GM23338 (cell line): ENCODE data around the gene ITGB6. TPM values are rescaled to one million over a fixed set of nuclear protein-coding genes. Genes with fewer than 3 reads are reported as not detected.

Source experiments
- ATAC-seq: fragments of 200-7000 bp; cut with Tn5 transposase; 3 replicates; pipeline ENCODE4 v1.9.1; 2020
- DNase-seq: peaks from one replicate; pipeline ENCODE4 v3.0.0-alpha.2; 2015; ENCODE audit warnings: low spot score
- H2AFZ ChIP-seq: fragments of 200-600 bp; sonication (generic); 2 replicates; pipeline ENCODE4 v1.8.0; 2016; ENCODE audit warnings: antibody characterized with exemption, mild to moderate bottlenecking, moderate library complexity
- H3F3A ChIP-seq: fragments of 200-600 bp; sonication (generic); replicated peaks from 2 replicates; pipeline ENCODE4 v1.8.0; 2017; ENCODE audit warnings: antibody characterized with exemption, mixed run types, low read depth
- H3K27ac ChIP-seq: fragments of 200-600 bp; sonication (generic); 2 replicates; pipeline ENCODE4 v1.6.1; 2016; ENCODE audit warnings: low read depth
- H3K27me3 ChIP-seq: fragments of 200-600 bp; sonication (generic); 2 replicates; pipeline ENCODE4 v1.8.0; 2016; ENCODE audit warnings: mild to moderate bottlenecking, mixed run types, moderate library complexity; ENCODE audit not compliant: insufficient read depth
- H3K36me3 ChIP-seq: fragments of 200-600 bp; sonication (generic); 2 replicates; pipeline ENCODE4 v1.8.0; 2016; ENCODE audit warnings: mild to moderate bottlenecking; ENCODE audit not compliant: insufficient read depth
- H3K4me1 ChIP-seq: fragments of 200-600 bp; sonication (generic); 2 replicates; pipeline ENCODE4 v1.8.0; 2016; ENCODE audit warnings: mild to moderate bottlenecking, moderate library complexity; ENCODE audit not compliant: insufficient read depth
- H3K4me2 ChIP-seq: fragments of 200-600 bp; sonication (generic); 2 replicates; pipeline ENCODE4 v1.7.1; 2017; ENCODE audit warnings: mixed run types
- H3K4me3 ChIP-seq: fragments of 200-600 bp; sonication (generic); 2 replicates; pipeline ENCODE4 v1.6.1; 2016; ENCODE audit warnings: mixed run types
- H3K79me2 ChIP-seq: fragments of 200-600 bp; sonication (generic); replicated peaks from 2 replicates; pipeline ENCODE4 v1.8.0; 2017; ENCODE audit warnings: mild to moderate bottlenecking; ENCODE audit not compliant: insufficient read depth
- H3K9me2 ChIP-seq: fragments of 200-600 bp; sonication (generic); 2 replicates; pipeline ENCODE4 v1.8.0; 2017; ENCODE audit not compliant: insufficient read depth
- H4K20me1 ChIP-seq: fragments of 200-600 bp; sonication (generic); replicated peaks from 2 replicates; pipeline ENCODE4 v1.8.0; 2017; ENCODE audit warnings: mild to moderate bottlenecking; ENCODE audit not compliant: insufficient read depth
- H3K27ac Mint-ChIP-seq: 2 replicates; pipeline ENCODE4 v1.8.0; 2020; ENCODE audit warnings: inconsistent platforms, mild to moderate bottlenecking, moderate library complexity, mixed read lengths
- H3K27me3 Mint-ChIP-seq: 3 replicates; pipeline ENCODE4 v1.8.0; 2022; ENCODE audit warnings: low read depth, mild to moderate bottlenecking, moderate library complexity, mixed read lengths, inconsistent platforms; ENCODE audit not compliant: insufficient read depth, poor library complexity
- H3K36me3 Mint-ChIP-seq: 3 replicates; pipeline ENCODE4 v1.8.0; 2021; ENCODE audit warnings: low read depth, mild to moderate bottlenecking, inconsistent platforms, moderate library complexity, mixed read lengths
- H3K4me1 Mint-ChIP-seq: 3 replicates; pipeline ENCODE4 v1.8.0; 2020; ENCODE audit warnings: mild to moderate bottlenecking, inconsistent platforms, mixed read lengths
- H3K4me3 Mint-ChIP-seq: 3 replicates; pipeline ENCODE4 v1.8.0; 2021; ENCODE audit warnings: moderate library complexity, mild to moderate bottlenecking, inconsistent platforms, mixed read lengths
- H3K9me3 Mint-ChIP-seq: 3 replicates; pipeline ENCODE4 v1.8.0; 2020; ENCODE audit warnings: moderate library complexity, mild to moderate bottlenecking, inconsistent platforms, mixed read lengths
- CREB1 ChIP-seq: fragments of 250-450 bp; sonication (Bioruptor Pico); IDR thresholded peaks from 2 replicates; pipeline ENCODE4 v1.5.0; 2020; ENCODE audit warnings: low read depth, mild to moderate bottlenecking, moderate library complexity
- ETS1 ChIP-seq: IDR thresholded peaks from 2 replicates; pipeline ENCODE4 v1.6.1; 2016; ENCODE audit warnings: antibody characterized with exemption
- EZH2 ChIP-seq: fragments of 200-600 bp; sonication (generic); IDR thresholded peaks from one replicate; pipeline ENCODE4 v1.8.0; 2017; ENCODE audit warnings: antibody characterized with exemption, mild to moderate bottlenecking, low read depth; ENCODE audit not compliant: unreplicated experiment
- EZH2phosphoT487 ChIP-seq: fragments of 200-600 bp; sonication (generic); IDR thresholded peaks from one replicate; pipeline ENCODE4 v1.8.1; 2018; ENCODE audit warnings: antibody characterized with exemption; ENCODE audit not compliant: unreplicated experiment
- JUNB ChIP-seq: IDR thresholded peaks from one replicate; pipeline ENCODE4 v1.6.1; 2016; ENCODE audit warnings: antibody characterized with exemption; ENCODE audit not compliant: unreplicated experiment
- POLR2AphosphoS5 ChIP-seq: IDR thresholded peaks from 2 replicates; pipeline ENCODE4 v1.6.1; 2016; ENCODE audit warnings: antibody characterized with exemption, low read depth
- REST ChIP-seq: IDR thresholded peaks from one replicate; pipeline ENCODE4 v1.6.1; 2018; ENCODE audit warnings: antibody characterized with exemption; ENCODE audit not compliant: unreplicated experiment
- ZNF462 ChIP-seq: fragments of 250-450 bp; sonication (Bioruptor Pico); IDR thresholded peaks from 2 replicates; pipeline ENCODE4 v1.5.0; 2020; ENCODE audit warnings: mild to moderate bottlenecking, moderate library complexity
- polyA plus RNA-seq: library from polyadenylated mRNA; unstranded; fragments of >200 nt; fragmentation: Nextera tagmentation; extraction: Ambion mirVana; gene quantifications from 2 replicates; pipeline ENCODE4 v1.2.1, GENCODE V29; 2016
- total RNA-seq: library from RNA; depleted of rRNA; stranded (reverse); fragments of >200 nt; shearing (Covaris generic); gene quantifications from 2 replicates; pipeline ENCODE4 v1.2.3, GENCODE V29; 2014

The ITGB6 gene
- total and polyA plus RNA-seq, 2 experiments from 2014 or later, result not detected

DNA sequence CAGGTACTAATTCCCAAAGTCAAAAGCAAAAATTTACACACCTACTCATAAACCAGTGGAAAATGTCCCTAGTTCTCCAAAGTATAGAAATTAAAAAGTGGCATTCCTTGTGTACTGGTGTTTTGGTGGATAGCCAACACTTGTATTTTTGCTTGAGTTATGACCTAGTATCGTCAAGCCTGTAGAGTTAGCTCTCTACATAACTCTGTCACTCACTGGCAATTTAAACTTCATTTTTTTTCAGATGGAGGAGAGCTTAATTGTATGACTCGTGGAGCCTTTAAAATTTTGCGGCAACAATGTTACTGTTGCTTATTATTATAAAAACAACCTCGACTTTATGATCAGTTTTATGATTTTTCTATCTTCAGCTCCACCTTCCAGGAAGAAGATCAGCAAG lies 58.7 kb downstream of the ITGB6 start:
- Mint-ChIP-seq H3K4me1 (no peaks in the 10 kb centered on the region), H3K4me3 (no peak overlapping the region), H3K27ac (no peak overlapping the region), H3K36me3 (no peaks in the 10 kb centered on the region), H3K9me3 (no peaks in the 10 kb centered on the region), H3K27me3 (no peaks in the 10 kb centered on the region)
- no peaks in the 10 kb centered on the region for H3F3A ChIP-seq
- DNase-seq, result no peak
- no peak overlapping the region for H3K27ac ChIP-seq
- H3K36me3 ChIP-seq, result no peaks in the 10 kb centered on the region
- no peak for ATAC-seq
- H3K79me2 ChIP-seq, result no peaks in the 10 kb centered on the region
- no peak overlapping the region for H3K4me2 ChIP-seq
- no peaks in the 10 kb centered on the region for H3K27me3 ChIP-seq
- H3K9me2 ChIP-seq, result no peaks in the 10 kb centered on the region
- H3K4me3 ChIP-seq, result no peak overlapping the region
- TF ChIP-seq CREB1 (CRISPR knock-in tag) (no peak), ETS1 (no peak), EZH2 (no peak), JUNB (no peak)
- no peaks in the 10 kb centered on the region for H4K20me1 ChIP-seq
- no peak overlapping the region for H2AFZ ChIP-seq
- H3K4me1 ChIP-seq, result no peaks in the 10 kb centered on the region

DNA sequence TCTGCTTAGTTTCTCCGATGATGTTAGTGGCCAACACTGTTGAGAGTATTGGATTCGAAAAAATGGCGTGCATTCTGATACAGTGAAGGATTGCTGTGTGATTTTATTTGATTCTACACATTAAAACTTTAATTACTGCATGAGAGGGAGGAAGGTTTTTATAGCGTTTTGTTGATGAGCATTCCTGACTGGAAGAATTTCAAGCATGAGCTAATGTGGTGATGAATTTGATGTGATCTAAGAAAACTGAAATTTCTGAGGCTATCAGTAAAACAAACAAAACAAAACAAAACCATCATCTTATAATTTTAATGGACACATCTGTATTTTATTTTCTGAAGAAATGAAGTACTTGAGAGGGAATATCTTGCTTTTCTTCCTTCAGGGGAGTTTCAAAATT lies 59.6 kb downstream of the ITGB6 start:
- H3K9me3 Mint-ChIP-seq, result no peaks in the 10 kb centered on the region
- Histone ChIP-seq H2AFZ (no peak overlapping the region), H4K20me1 (no peaks in the 10 kb centered on the region), H3K4me3 (no peak overlapping the region), H3F3A (no peaks in the 10 kb centered on the region), H3K79me2 (no peaks in the 10 kb centered on the region), H3K4me1 (no peaks in the 10 kb centered on the region), H3K27me3 (no peaks in the 10 kb centered on the region), H3K36me3 (no peaks in the 10 kb centered on the region), H3K27ac (no peak overlapping the region), H3K4me2 (no peak overlapping the region), H3K9me2 (no peaks in the 10 kb centered on the region)
- DNase-seq (no peak), ATAC-seq (no peak)
- no peak overlapping the region for H3K27ac Mint-ChIP-seq
- H3K36me3 Mint-ChIP-seq, result no peaks in the 10 kb centered on the region
- no peaks in the 10 kb centered on the region for H3K4me1 Mint-ChIP-seq
- no peak overlapping the region for H3K4me3 Mint-ChIP-seq
- no peaks in the 10 kb centered on the region for H3K27me3 Mint-ChIP-seq
- TF ChIP-seq EZH2phosphoT487 (no peak), JUNB (no peak), POLR2AphosphoS5 (no peak), REST (no peak), ZNF462 (no peak), EZH2 (no peak), ETS1 (no peak)
